ENCODE results near the gene CNOT4.
A peak's percentile ranks its signal among the peaks of the same experiment; 100 is the strongest.

CNOT4 gene

GRCh38 chr7:135509839-135510591 lies at the start of gene CNOT4:
Gene CNOT4 (minus strand): TSS chr7:135510102. CDS start chr7:135438331, 71,771 bp downstream.
- peak; percentile 94 for DNase-seq

GRCh38 chr7:135558881-135559280 lies 49.0 kb upstream of the CNOT4 start:
- DNase-seq = no peak

- peak; percentile 71 for DNase-seq
These were observed 48.5 kb upstream of the CNOT4 start for GRCh38 chr7:135558337-135558767.

- peak; percentile 70 for DNase-seq
These were observed 47.8 kb upstream of the CNOT4 start, which contains the start of gene NUP205 for GRCh38 chr7:135557455-135558336. Gene NUP205 (plus strand): TSS chr7:135557917. CDS start chr7:135557945, 28 bp downstream.

GRCh38 chr7:135553346-135553745 lies 43.4 kb upstream of the CNOT4 start:
- no peak for DNase-seq

GRCh38 chr7:135552148-135552547 lies 42.2 kb upstream of the CNOT4 start:
- no peak for DNase-seq

GRCh38 chr7:135550196-135550595 lies 40.3 kb upstream of the CNOT4 start:
- no peak for DNase-seq

- no peak for DNase-seq
These were observed 31.1 kb upstream of the CNOT4 start for GRCh38 chr7:135541029-135541428.

- no peak for DNase-seq
These were observed 29.7 kb upstream of the CNOT4 start for GRCh38 chr7:135539629-135540028.

GRCh38 chr7:135538376-135538775 lies 28.5 kb upstream of the CNOT4 start:
- no peak for DNase-seq

- DNase-seq = no peak
These were observed 28.0 kb upstream of the CNOT4 start for GRCh38 chr7:135537905-135538304.

- no peak for DNase-seq
These were observed 27.6 kb upstream of the CNOT4 start for GRCh38 chr7:135537453-135537852.

GRCh38 chr7:135536150-135536549 lies 26.2 kb upstream of the CNOT4 start:
- DNase-seq = no peak

- no peak for DNase-seq
These were observed 17.1 kb upstream of the CNOT4 start for GRCh38 chr7:135527025-135527424.

GRCh38 chr7:135525426-135525825 lies 15.5 kb upstream of the CNOT4 start:
- no peak for DNase-seq

- no peak for DNase-seq
These were observed 13.2 kb upstream of the CNOT4 start for GRCh38 chr7:135523146-135523545.

GRCh38 chr7:135522509-135522908 lies 12.6 kb upstream of the CNOT4 start:
- DNase-seq = no peak

- DNase-seq = no peak
These were observed 10.0 kb upstream of the CNOT4 start for GRCh38 chr7:135519871-135520270.

GRCh38 chr7:135519233-135519688 lies 9.4 kb upstream of the CNOT4 start:
- DNase-seq = no peak

- DNase-seq = no peak
These were observed 8.8 kb upstream of the CNOT4 start for GRCh38 chr7:135518748-135519147.

GRCh38 chr7:135517060-135517459 lies 7.2 kb upstream of the CNOT4 start:
- no peak for DNase-seq

GRCh38 chr7:135514856-135515255 lies 5.0 kb upstream of the CNOT4 start:
- DNase-seq = no peak

GRCh38 chr7:135512135-135512887 lies 2.4 kb upstream of the CNOT4 start:
- DNase-seq = peak; percentile 79

All from NCI-H1694 (cell line).